HG02885 (cell line): Measurements from ENCODE around the gene DHCR7.

Experiments
- ATAC-seq: cut with Tn5 transposase; IDR thresholded peaks from one replicate; pipeline ENCODE4 v1.9.1; 2021; ENCODE audit warnings: mild to moderate bottlenecking; ENCODE audit not compliant: unreplicated experiment, poor library complexity

DHCR7 gene

GRCh38 chr11:71442880-71443279 lies 5.3 kb downstream of the DHCR7 start:
- ATAC-seq: no peak

- no peak for ATAC-seq
Measured at GRCh38 chr11:71442123-71442522, 6.1 kb downstream of the DHCR7 start.

- no peak for ATAC-seq
Measured at GRCh38 chr11:71441251-71441650, 6.9 kb downstream of the DHCR7 start.

- no peak for ATAC-seq
Measured at GRCh38 chr11:71440021-71440755, 8.0 kb downstream of the DHCR7 start.

- ATAC-seq: no peak
Measured at GRCh38 chr11:71438650-71439049, 9.5 kb downstream of the DHCR7 start.

GRCh38 chr11:71437879-71438278 lies 10.3 kb downstream of the DHCR7 start:
- ATAC-seq: no peak

GRCh38 chr11:71437399-71437798 lies 10.8 kb downstream of the DHCR7 start:
- no peak for ATAC-seq

GRCh38 chr11:71436861-71437260 lies 11.3 kb downstream of the DHCR7 start:
- no peak for ATAC-seq

GRCh38 chr11:71435278-71435951 lies 12.8 kb downstream of the DHCR7 start:
- ATAC-seq: no peak

GRCh38 chr11:71434576-71435130 lies 13.5 kb downstream of the DHCR7 start:
- no peak for ATAC-seq

- ATAC-seq: no peak
Measured at GRCh38 chr11:71433648-71434450, 14.3 kb downstream of the DHCR7 start.

GRCh38 chr11:71432761-71433647 lies 15.2 kb downstream of the DHCR7 start:
- ATAC-seq: no peak

- no peak for ATAC-seq
Measured at GRCh38 chr11:71431271-71431670, 16.9 kb downstream of the DHCR7 start.

GRCh38 chr11:71430166-71430565 lies 18.0 kb downstream of the DHCR7 start:
- ATAC-seq: no peak

GRCh38 chr11:71429701-71430100 lies 18.5 kb downstream of the DHCR7 start:
- ATAC-seq: no peak

- no peak for ATAC-seq
Measured at GRCh38 chr11:71428861-71429435, 19.2 kb downstream of the DHCR7 start.

GRCh38 chr11:71426413-71426812 lies 21.8 kb downstream of the DHCR7 start:
- ATAC-seq: no peak

- ATAC-seq: no peak
Measured at GRCh38 chr11:71425860-71426259, 22.3 kb downstream of the DHCR7 start.

- ATAC-seq: no peak
Measured at GRCh38 chr11:71425409-71425808, 22.8 kb downstream of the DHCR7 start.
